GM18858 (cell line): ENCODE measurements around the gene IL15RA.
"Not testable (repeated sequence)": the region's sequence is repeated elsewhere in the genome, so short reads cannot be mapped to it uniquely, and the experiment has no call there.

Experiments
- ATAC-seq: cut with Tn5 transposase; IDR thresholded peaks from one replicate; pipeline ENCODE4 v1.9.1; 2021; ENCODE audit not compliant: unreplicated experiment

IL15RA gene

GRCh38 chr10:5930272-5930671 is 47.1 kb downstream of the IL15RA start:
- no peak for ATAC-seq

- no peak for ATAC-seq
Measured at GRCh38 chr10:5929442-5929841, 47.9 kb downstream of the IL15RA start.

DNA sequence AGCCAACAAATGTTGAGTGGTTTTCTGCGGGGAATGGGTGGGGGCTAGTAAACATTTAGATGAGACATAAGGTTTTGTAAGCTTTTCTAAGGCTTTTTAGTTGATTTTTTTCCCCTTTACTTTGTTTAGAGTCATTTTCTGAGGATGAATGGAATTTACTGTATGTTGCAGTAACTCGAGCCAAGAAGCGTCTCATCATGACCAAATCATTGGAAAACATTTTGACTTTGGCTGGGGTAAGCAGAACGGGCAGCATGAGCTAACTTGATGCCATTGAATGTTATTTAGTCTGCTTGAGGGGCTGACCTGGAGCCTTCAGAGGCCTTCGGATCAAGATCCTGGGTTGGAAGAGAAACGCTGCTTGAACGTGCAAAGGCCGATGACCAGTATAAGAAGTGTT is 50.0 kb downstream of the IL15RA start:
- ATAC-seq = no peak

GRCh38 chr10:5924889-5925288 is 52.5 kb downstream of the IL15RA start:
- ATAC-seq = no peak

- ATAC-seq = no peak
Measured at GRCh38 chr10:5921746-5922145, 55.6 kb downstream of the IL15RA start.

DNA sequence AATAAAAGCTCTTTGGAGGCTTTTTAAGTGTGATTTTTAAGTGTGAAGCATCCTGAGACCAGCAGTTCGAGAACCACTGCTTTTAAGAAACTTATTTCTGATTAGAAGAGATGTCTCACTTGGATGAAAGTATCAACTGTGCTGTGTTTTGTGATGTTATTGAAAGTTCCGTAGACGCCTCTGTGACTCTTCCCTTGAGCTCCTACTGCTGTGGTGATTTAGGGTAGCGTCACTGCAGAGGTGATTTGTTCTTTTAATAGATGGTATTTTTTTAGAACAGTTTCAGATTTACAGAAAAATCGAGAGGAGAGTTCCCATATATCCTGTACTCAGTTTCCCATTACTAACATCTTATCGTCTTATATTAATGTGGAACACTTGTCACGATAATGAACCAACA is 57.8 kb downstream of the IL15RA start:
- ATAC-seq = no peak

- no peak for ATAC-seq
Measured at GRCh38 chr10:5918763-5919162, 58.6 kb downstream of the IL15RA start.

DNA sequence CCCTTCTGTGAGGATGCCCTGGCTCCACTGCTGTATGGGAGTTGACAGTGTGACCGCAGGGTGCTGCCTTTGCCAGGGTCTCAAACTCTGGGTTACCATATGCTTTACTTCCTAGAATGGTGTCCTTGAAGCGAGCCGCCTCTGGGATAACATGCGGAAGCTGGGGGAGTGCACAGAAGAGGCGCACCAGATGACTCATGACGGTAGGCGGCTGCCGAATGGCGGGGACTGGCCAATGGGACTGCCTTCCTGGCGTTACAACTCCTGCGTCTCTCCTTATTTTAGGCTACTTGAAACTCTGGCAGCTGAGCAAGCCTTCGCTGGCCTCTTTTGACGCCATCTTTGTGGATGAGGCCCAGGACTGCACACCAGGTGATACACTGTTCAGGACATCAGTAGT is 60.0 kb downstream of the IL15RA start:
- ATAC-seq = no peak

DNA sequence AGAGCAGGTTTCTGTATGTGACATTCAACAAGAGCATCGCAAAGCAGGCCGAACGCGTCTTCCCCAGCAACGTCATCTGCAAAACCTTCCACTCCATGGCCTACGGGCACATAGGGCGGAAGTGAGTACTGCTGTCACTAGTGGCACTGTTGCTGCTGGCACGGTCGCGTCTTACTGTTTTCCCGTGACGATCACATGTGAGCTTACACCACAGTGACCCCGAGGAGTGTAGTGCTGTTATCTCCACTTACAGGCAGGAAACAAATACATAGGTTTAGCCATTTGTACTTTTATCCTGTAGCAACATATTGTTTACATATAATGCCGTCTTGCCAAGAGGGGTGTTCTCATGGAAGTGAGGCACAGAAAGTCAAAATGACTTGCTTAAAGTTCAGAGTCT is 61.9 kb downstream of the IL15RA start:
- ATAC-seq = no peak

GRCh38 chr10:5913736-5914135 is 63.6 kb downstream of the IL15RA start:
- ATAC-seq = no peak

DNA sequence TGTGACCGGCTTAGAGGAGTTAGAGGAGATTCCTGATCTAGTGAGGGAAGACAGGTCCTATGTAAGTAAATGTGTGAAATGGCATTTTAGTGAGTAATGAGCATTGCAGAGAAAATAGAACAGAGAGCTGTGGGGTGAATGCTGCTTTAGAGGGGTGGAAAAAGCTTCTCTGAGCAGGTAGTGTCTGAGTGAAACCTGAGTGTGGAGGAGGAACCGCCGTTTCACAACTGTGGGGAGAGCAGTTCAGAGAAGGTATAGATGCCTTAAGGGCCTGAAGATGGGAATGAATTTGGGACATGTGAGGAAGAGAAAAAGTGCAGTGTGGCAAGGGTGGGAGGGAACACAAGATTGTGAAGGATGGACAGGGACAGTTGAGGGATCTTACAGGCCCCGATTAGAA is 65.7 kb downstream of the IL15RA start:
- no peak for ATAC-seq

DNA sequence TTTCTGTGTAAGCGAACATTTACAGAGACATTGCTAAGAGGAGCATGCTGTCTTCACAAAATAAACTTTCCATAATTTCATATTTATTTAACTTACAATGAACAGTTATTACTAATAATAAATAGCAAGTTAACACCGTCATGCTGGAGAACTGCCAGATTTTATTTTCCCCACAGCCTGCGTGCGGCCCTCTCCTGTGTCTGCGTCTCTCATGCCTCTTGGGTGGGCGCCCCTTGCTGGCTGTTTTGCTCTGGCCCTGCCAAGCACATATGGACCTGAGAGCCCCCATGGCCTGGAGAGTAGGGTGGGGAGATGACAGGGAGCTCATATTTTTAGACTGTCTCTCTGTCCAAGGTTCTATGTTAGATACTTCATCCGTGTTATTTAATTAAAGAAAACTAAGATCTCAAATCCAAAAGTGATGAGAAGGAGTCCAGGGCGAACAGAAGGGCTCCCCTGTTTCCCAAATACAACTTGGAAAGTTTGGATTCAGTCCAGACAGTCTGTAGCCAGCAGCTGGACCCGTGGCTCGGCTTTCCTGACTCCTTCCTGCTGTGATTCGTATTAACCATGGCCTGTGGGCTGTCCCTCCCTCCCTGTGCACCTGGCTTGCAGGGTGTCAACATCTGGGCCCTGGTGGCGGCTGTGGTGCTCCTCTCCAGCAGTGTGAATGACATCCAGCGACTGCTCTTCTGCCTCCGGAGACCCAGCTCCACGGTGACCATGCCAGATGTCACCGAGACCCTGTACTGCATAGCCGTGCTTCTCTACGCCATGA is 66.8 kb downstream of the IL15RA start:
- no peak for ATAC-seq

DNA sequence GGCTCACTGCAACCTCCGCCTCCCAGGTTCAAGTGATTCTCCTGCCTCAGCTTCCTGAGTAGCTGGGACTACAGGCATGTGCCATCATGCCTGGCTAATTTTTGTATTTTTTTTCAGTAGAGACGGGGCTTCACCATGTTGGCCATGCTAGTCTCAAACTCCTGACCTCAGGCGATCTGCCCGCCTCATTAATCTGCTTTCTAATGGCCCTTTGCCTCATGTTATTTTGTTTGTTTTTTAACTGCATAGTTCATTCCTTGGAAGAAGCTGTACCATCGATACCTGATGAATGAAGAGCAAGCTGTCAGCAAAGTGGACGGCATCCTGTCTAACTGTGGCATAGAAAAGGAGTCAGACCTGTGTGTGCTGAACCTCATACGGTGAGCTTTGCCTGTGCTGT is 68.7 kb downstream of the IL15RA start:
- not testable (repeated sequence) for ATAC-seq

GRCh38 chr10:5906651-5907050 is 70.7 kb downstream of the IL15RA start:
- no peak for ATAC-seq

- no peak for ATAC-seq
Measured at GRCh38 chr10:5905854-5906507, 71.4 kb downstream of the IL15RA start.

DNA sequence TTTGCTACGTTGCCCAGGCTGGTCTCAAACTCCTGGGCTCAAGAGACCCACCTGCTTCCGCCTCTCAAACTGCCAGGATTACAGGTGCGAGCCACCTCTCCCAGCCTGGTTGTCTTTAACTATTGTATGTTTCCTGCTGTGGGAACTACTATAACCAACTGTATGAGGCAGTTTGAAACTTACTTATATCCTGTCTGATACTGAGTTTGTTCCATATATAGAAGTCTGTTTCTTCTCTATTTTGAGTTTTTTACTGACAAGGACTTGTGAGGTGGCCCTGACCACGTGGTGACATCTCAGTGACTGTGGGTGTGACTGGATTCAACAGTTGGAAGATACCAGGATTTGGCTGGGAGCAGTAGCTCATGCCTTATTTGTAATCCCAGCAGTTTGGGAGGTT is 73.1 kb downstream of the IL15RA start:
- peak; percentile 96 for ATAC-seq

GRCh38 chr10:5903563-5903962 is 73.8 kb downstream of the IL15RA start:
- no peak for ATAC-seq

- ATAC-seq = no peak
Measured at GRCh38 chr10:5902511-5903274, 74.7 kb downstream of the IL15RA start.
